WTC11 (cell line): ENCODE results near the gene IRF4. TPM values are rescaled to one million over a fixed set of nuclear protein-coding genes. Genes with fewer than 3 reads are reported as not detected.

Experiments used
- ATAC-seq: fragments of 200-7000 bp; cut with Tn5 transposase; 2 replicates; pipeline ENCODE4 v1.10.0; 2021; ENCODE audit warnings: mild to moderate bottlenecking, moderate library complexity
- CTCF ChIA-PET: fragments of 300-600 bp; sonication (Branson Sonifier 250); formaldehyde crosslinking; loops from one replicate; lab custom pipeline; 2021; ENCODE audit warnings: antibody characterized with exemption; lab: Charles Lee
- POLR2A ChIA-PET: fragments of 350-600 bp; sonication (Branson Sonifier 250); formaldehyde crosslinking; loops from one replicate; lab custom pipeline; 2021; ENCODE audit warnings: antibody characterized with exemption; lab: Charles Lee
- DNase-seq: peaks from one replicate; pipeline ENCODE4 v3.0.0; 2021; ENCODE audit warnings: low spot score
- H3K27ac Mint-ChIP-seq: 2 replicates; pipeline ENCODE4 v1.8.0; 2021; ENCODE audit warnings: mixed read lengths
- H3K27me3 Mint-ChIP-seq: 2 replicates; pipeline ENCODE4 v1.8.0; 2021; ENCODE audit warnings: low read depth, mild to moderate bottlenecking, moderate library complexity, mixed read lengths
- H3K36me3 Mint-ChIP-seq: 2 replicates; pipeline ENCODE4 v1.8.0; 2021; ENCODE audit warnings: mixed read lengths
- H3K4me1 Mint-ChIP-seq: 2 replicates; pipeline ENCODE4 v1.8.0; 2022; ENCODE audit warnings: mixed read lengths
- H3K4me3 Mint-ChIP-seq: 2 replicates; pipeline ENCODE4 v1.8.0; 2021; ENCODE audit warnings: mild to moderate bottlenecking, moderate library complexity, mixed read lengths
- H3K9me3 Mint-ChIP-seq: 2 replicates; pipeline ENCODE4 v1.8.0; 2021; ENCODE audit warnings: mixed read lengths
- CTCF ChIP-seq: fragments of 200-600 bp; IDR thresholded peaks from 2 replicates; pipeline ENCODE4 v1.8.0; 2022; ENCODE audit warnings: antibody characterized with exemption
- E2F4 ChIP-seq: sonication (generic); formaldehyde crosslinking; IDR thresholded peaks from 2 replicates; pipeline ENCODE4 v1.8.1; 2022; ENCODE audit warnings: low read depth, mild to moderate bottlenecking, moderate library complexity, missing genetic modification reagents, borderline replicate concordance
- FOXK1 ChIP-seq: sonication (generic); formaldehyde crosslinking; IDR thresholded peaks from 2 replicates; pipeline ENCODE4 v1.8.0; 2022; ENCODE audit warnings: mild to moderate bottlenecking, moderate library complexity, missing genetic modification reagents
- FOXP4 ChIP-seq: sonication (generic); formaldehyde crosslinking; IDR thresholded peaks from 2 replicates; pipeline ENCODE4 v1.8.0; 2022; ENCODE audit warnings: mild to moderate bottlenecking, missing genetic modification reagents
- GTF2I ChIP-seq: fragments of 250-450 bp; sonication (Bioruptor Pico); conservative IDR thresholded peaks from 2 replicates; pipeline ENCODE4 v1.4.0; 2021; ENCODE audit warnings: mild to moderate bottlenecking
- IRF2 ChIP-seq: sonication (generic); formaldehyde crosslinking; IDR thresholded peaks from 2 replicates; pipeline ENCODE4 v1.8.0; 2022; ENCODE audit warnings: low read depth, missing genetic modification reagents, borderline replicate concordance
- NR3C1 ChIP-seq: sonication (generic); formaldehyde crosslinking; conservative IDR thresholded peaks from 2 replicates; pipeline ENCODE4 v1.8.1; 2023; ENCODE audit warnings: low read depth, mild to moderate bottlenecking, missing genetic modification reagents
- SMAD3 ChIP-seq: sonication (generic); formaldehyde crosslinking; IDR thresholded peaks from 2 replicates; pipeline ENCODE4 v1.8.0; 2022; ENCODE audit warnings: missing genetic modification reagents, mild to moderate bottlenecking, borderline replicate concordance
- ZBTB21 ChIP-seq: sonication (generic); formaldehyde crosslinking; IDR thresholded peaks from 2 replicates; pipeline ENCODE4 v1.8.1; 2023; ENCODE audit warnings: mild to moderate bottlenecking, missing genetic modification reagents, borderline replicate concordance
- ZMAT4 ChIP-seq: fragments of 250-450 bp; sonication (Bioruptor Pico); IDR thresholded peaks from 2 replicates; pipeline ENCODE4 v1.9.0; 2021; ENCODE audit warnings: mild to moderate bottlenecking
- ZNF232 ChIP-seq: sonication (generic); formaldehyde crosslinking; IDR thresholded peaks from 2 replicates; pipeline ENCODE4 v1.8.0; 2022; ENCODE audit warnings: mild to moderate bottlenecking, missing genetic modification reagents
- ZNF281 ChIP-seq: sonication (generic); formaldehyde crosslinking; IDR thresholded peaks from 2 replicates; pipeline ENCODE4 v1.8.0; 2023; ENCODE audit warnings: mild to moderate bottlenecking, missing genetic modification reagents
- ZNF317 ChIP-seq: sonication (generic); formaldehyde crosslinking; IDR thresholded peaks from 2 replicates; pipeline ENCODE4 v1.8.1; 2023; ENCODE audit warnings: low read depth, mild to moderate bottlenecking, moderate library complexity, missing genetic modification reagents, borderline replicate concordance
- total RNA-seq: library from RNA; stranded (reverse); gene quantifications from 3 replicates; pipeline ENCODE4 v1.2.3, GENCODE V29; 2021
- TF ChIP-seq, protein P1 (sequence below): sonication (generic); formaldehyde crosslinking; IDR thresholded peaks from 2 replicates; pipeline ENCODE4 v1.8.1; 2022; ENCODE audit warnings: mild to moderate bottlenecking, missing genetic modification reagents, moderate library complexity, borderline replicate concordance

The IRF4 gene
- total RNA-seq, 1 experiment from 2014 or later, result 1.6 TPM

DNA sequence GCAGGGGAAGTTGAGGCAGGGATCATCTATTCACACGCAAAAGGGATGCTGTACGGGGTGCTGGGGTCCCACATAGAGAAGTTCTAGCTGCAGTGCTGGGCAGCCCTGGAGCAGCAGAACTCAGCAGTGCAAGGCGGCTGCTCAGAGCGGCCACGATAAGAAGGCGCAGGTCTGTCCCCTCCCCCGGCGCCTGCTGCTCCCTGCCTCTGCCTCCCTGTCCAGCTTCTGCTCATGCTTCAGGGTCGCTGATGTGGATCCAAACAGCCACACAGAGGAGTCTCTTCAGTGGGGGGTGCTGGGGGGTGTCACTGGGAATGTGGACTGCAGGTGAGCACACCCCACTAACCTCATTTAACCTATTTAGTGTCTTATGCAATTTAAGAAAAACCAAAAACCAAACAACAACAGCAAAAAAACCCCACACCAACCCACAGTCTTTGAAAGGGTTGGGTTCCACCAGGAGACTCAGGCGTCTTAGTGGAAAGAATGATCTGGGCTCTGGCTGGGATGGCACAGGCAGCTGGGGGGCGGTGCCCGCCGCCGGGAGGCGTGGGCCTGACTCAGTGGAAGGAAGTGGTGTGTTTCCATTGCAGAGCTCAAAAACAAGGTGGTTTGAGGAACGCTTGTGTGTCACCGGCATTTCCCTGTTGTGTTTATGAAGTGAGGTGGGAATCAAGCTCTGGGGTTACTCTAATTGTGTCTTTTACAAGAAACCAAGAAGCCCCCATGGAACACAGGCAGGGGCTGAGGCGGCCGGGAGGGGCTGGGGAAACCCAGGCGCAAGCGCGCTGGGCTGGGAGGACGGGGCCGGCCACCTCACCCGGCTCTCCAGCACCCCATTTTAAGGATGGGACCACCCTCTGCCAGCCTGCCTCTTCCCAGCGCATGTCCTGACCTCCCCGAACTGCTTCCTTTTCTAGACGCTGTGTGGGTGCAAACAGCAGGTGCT, 55.1 kb downstream of the IRF4 start:
- CTCF ChIA-PET, result no interaction called here
- peaks cover 23% of the 10 kb centered on the region for H3K9me3 Mint-ChIP-seq
- DNase-seq, result no peak
- H3K4me1 Mint-ChIP-seq, result no peaks in the 10 kb centered on the region
- TF ChIP-seq, protein P1, sequence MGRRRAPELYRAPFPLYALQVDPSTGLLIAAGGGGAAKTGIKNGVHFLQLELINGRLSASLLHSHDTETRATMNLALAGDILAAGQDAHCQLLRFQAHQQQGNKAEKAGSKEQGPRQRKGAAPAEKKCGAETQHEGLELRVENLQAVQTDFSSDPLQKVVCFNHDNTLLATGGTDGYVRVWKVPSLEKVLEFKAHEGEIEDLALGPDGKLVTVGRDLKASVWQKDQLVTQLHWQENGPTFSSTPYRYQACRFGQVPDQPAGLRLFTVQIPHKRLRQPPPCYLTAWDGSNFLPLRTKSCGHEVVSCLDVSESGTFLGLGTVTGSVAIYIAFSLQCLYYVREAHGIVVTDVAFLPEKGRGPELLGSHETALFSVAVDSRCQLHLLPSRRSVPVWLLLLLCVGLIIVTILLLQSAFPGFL, result no peak
- TF ChIP-seq, all 79 proteins: peak for 0
- no peak for ATAC-seq
- peaks cover 23% of the 10 kb centered on the region for H3K36me3 Mint-ChIP-seq
- no peak overlapping the region for H3K27ac Mint-ChIP-seq
- no peak overlapping the region for H3K4me3 Mint-ChIP-seq
- POLR2A ChIA-PET, result no interaction called here
- peaks cover 3% of the 10 kb centered on the region; the same call in 1 of the 2 replicates for H3K27me3 Mint-ChIP-seq

GRCh38 chr6:447381-448165, 56.0 kb downstream of the IRF4 start:
- TF ChIP-seq ZNF232 (CRISPR knock-in tag), result no peak
- TF ChIP-seq IRF2 (CRISPR knock-in tag), result no peak
- TF ChIP-seq FOXP4 (CRISPR knock-in tag), result no peak
- TF ChIP-seq ZBTB21 (CRISPR knock-in tag), result no peak
- TF ChIP-seq SMAD3 (CRISPR knock-in tag), result no peak
- no peak for TF ChIP-seq GTF2I
- Mint-ChIP-seq H3K4me1 (no peaks in the 10 kb centered on the region), H3K36me3 (peaks cover 23% of the 10 kb centered on the region), H3K4me3 (no peak overlapping the region), H3K9me3 (peaks cover 23% of the 10 kb centered on the region), H3K27ac (no peak overlapping the region), H3K27me3 (peaks cover 3% of the 10 kb centered on the region; the same call in 1 of the 2 replicates)
- POLR2A ChIA-PET, result no interaction called here
- CTCF ChIA-PET, result no interaction called here
- DNase-seq (no peak), ATAC-seq (no peak)

DNA sequence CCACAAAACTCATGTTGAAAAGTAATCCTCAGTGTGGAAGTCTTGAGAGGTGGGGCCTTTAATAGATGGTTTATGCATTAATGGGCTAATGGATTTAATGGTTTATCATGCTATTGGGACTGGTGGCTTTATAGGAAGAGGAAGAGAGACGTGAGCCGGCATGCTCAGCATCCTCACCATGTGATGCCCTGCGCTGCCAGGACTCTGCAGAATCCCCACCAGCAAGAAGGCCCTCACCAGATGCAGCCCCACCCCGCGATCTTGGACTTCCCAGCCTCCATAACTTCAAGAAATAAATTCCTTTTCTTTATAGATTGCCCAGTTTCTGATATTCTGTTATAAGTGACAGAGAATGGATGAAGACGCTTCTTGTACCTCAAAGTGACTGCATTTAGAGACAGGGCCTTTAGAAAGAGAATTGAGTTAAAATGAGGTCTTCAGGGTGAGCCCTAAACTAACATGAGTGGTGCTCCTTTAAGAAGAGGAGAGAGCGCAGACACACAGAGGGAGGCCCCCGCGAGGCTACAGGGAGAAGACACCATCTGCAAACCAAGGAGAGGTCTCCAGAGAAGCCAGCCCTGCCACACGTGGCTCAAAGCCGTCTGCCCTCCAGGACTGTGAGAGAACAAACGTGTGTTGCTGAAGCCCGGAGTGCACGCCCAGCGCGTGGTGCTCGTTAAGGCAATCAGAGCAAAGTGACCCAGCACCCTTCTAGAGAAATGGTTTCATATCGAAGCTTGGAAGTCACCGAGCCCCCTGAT, 56.9 kb downstream of the IRF4 start:
- TF ChIP-seq, protein P1, result no peak
- TF ChIP-seq ZNF281 (CRISPR knock-in tag) (no peak), ZNF317 (CRISPR knock-in tag) (no peak), ZNF232 (CRISPR knock-in tag) (no peak), ZMAT4 (CRISPR knock-in tag) (no peak), FOXK1 (CRISPR knock-in tag) (no peak), SMAD3 (CRISPR knock-in tag) (no peak), NR3C1 (no peak), E2F4 (CRISPR knock-in tag) (no peak), CTCF (no peak)
- TF ChIP-seq, all 79 proteins: peak for 0
- H3K36me3 Mint-ChIP-seq, result peaks cover 23% of the 10 kb centered on the region
- H3K27me3 Mint-ChIP-seq, result peaks cover 3% of the 10 kb centered on the region; the same call in 1 of the 2 replicates
- no peak overlapping the region for H3K27ac Mint-ChIP-seq
- ChIA-PET CTCF (no interaction called here), POLR2A (no interaction called here)
- DNase-seq, result no peak
- peaks cover 23% of the 10 kb centered on the region for H3K9me3 Mint-ChIP-seq
- H3K4me3 Mint-ChIP-seq, result no peak overlapping the region
- ATAC-seq, result no peak
- no peaks in the 10 kb centered on the region for H3K4me1 Mint-ChIP-seq
